ENCODE measurements around the gene CEBPA. TPM values are rescaled to one million over a fixed set of nuclear protein-coding genes. Genes with fewer than 3 reads are reported as not detected.
A peak's percentile ranks its signal among the peaks of the same experiment; 100 is the strongest.

CEBPA gene
- total RNA-seq, 1 donor from 2014 or later = 0.51 TPM

GRCh38 chr19:33283589-33283988 lies 18.7 kb downstream of the CEBPA start:
- ATAC-seq (ENCODE audit: low read depth) (no peak), DNase-seq (no peak)
- no peaks in the 10 kb centered on the region for H3K36me3 Mint-ChIP-seq (ENCODE audit: low read depth)
- ChIA-PET CTCF (no interaction called here), POLR2A (no interaction called here)
- peaks cover 21% of the 10 kb centered on the region for H3K27me3 Mint-ChIP-seq
- intact Hi-C loops (cut with micrococcal nuclease) = no loop called here
- peaks cover 7% of the 10 kb centered on the region for H3K9me3 Mint-ChIP-seq
- no peak overlapping the region for H3K4me3 Mint-ChIP-seq
- no peak overlapping the region for H3K27ac Mint-ChIP-seq
- H3K4me1 Mint-ChIP-seq = peaks cover 8% of the 10 kb centered on the region
- TF ChIP-seq CTCF (IDR thresholded peaks at IDR 0.05) = no peak

- Mint-ChIP-seq H3K4me3 (no peak overlapping the region), H3K27me3 (peaks cover 14% of the 10 kb centered on the region), H3K9me3 (no peaks in the 10 kb centered on the region), H3K27ac (no peak overlapping the region), H3K36me3 (ENCODE audit: low read depth) (no peaks in the 10 kb centered on the region), H3K4me1 (peaks cover 8% of the 10 kb centered on the region)
- no peak for DNase-seq
- TF ChIP-seq CTCF (IDR thresholded peaks at IDR 0.05) = no peak
- intact Hi-C loops (cut with micrococcal nuclease) = no loop called here
- no peak for ATAC-seq (ENCODE audit: low read depth)
- CTCF ChIA-PET = no interaction called here
- POLR2A ChIA-PET = no interaction called here
Measured at GRCh38 chr19:33282036-33282671, 20.2 kb downstream of the CEBPA start.

GRCh38 chr19:33281296-33281926 lies 20.9 kb downstream of the CEBPA start:
- no peak for ATAC-seq (ENCODE audit: low read depth)
- H3K27ac Mint-ChIP-seq = no peak overlapping the region
- CTCF ChIA-PET = no interaction called here

GRCh38 chr19:33280351-33280921 lies 21.9 kb downstream of the CEBPA start:
- Mint-ChIP-seq H3K9me3 (no peaks in the 10 kb centered on the region), H3K27me3 (peaks cover 7% of the 10 kb centered on the region), H3K4me1 (peaks cover 8% of the 10 kb centered on the region), H3K36me3 (ENCODE audit: low read depth) (no peaks in the 10 kb centered on the region), H3K4me3 (no peak overlapping the region), H3K27ac (no peak overlapping the region)
- ChIA-PET POLR2A (no interaction called here), CTCF (no interaction called here)
- intact Hi-C loops (cut with micrococcal nuclease) = no loop called here
- ATAC-seq (ENCODE audit: low read depth) (peak; percentile 66), DNase-seq (no peak)
- no peak for TF ChIP-seq CTCF (IDR thresholded peaks at IDR 0.05)

More at GRCh38 chr19:33281296-33281926, 20.9 kb downstream of the CEBPA start:
- no peak for DNase-seq
- no peak overlapping the region for H3K4me3 Mint-ChIP-seq
- POLR2A ChIA-PET = no interaction called here
- H3K4me1 Mint-ChIP-seq = peaks cover 8% of the 10 kb centered on the region
- H3K27me3 Mint-ChIP-seq = peaks cover 11% of the 10 kb centered on the region
- no peaks in the 10 kb centered on the region for H3K9me3 Mint-ChIP-seq
- H3K36me3 Mint-ChIP-seq (ENCODE audit: low read depth) = no peaks in the 10 kb centered on the region
- TF ChIP-seq CTCF (IDR thresholded peaks at IDR 0.05) = no peak
- intact Hi-C loops (cut with micrococcal nuclease) = no loop called here

GRCh38 chr19:33279430-33280350 lies 22.6 kb downstream of the CEBPA start:
- peaks cover 8% of the 10 kb centered on the region for H3K4me1 Mint-ChIP-seq

More at GRCh38 chr19:33279430-33280350, 22.6 kb downstream of the CEBPA start:
- Mint-ChIP-seq H3K9me3 (no peaks in the 10 kb centered on the region), H3K27ac (no peak overlapping the region), H3K36me3 (ENCODE audit: low read depth) (no peaks in the 10 kb centered on the region), H3K27me3 (peaks cover 3% of the 10 kb centered on the region), H3K4me3 (no peak overlapping the region)
- TF ChIP-seq CTCF (IDR thresholded peaks at IDR 0.05) = no peak
- ChIA-PET CTCF (no interaction called here), POLR2A (no interaction called here)
- DNase-seq (no peak), ATAC-seq (ENCODE audit: low read depth) (no peak)
- intact Hi-C loops (cut with micrococcal nuclease) = no loop called here

Data from activated B cell treated with CpG ODN at 0.5 μM for 24 hours (primary cell).